K562 (cell line): ENCODE data around the gene GATAD2B. TPM values are rescaled to one million over a fixed set of nuclear protein-coding genes. Genes with fewer than 3 reads are reported as not detected.

Experiments used
- BDP1 ChIP-seq: IDR thresholded peaks from 3 replicates; pipeline ENCODE4 v1.6.1; 2011; ENCODE audit not compliant: insufficient read length, insufficient read depth
- CEBPB ChIP-seq: fragments of 450-650 bp; IDR thresholded peaks from 2 replicates; pipeline ENCODE4 v1.6.1; 2016; ENCODE audit warnings: missing genetic modification characterization, missing compliant biosample characterization
- CREB3 ChIP-seq: fragments of 450-650 bp; conservative IDR thresholded peaks from 2 replicates; pipeline ENCODE4 v1.6.1; 2016; ENCODE audit warnings: missing genetic modification characterization, low read depth, mild to moderate bottlenecking, missing compliant biosample characterization, moderate library complexity
- CXXC5 ChIP-seq: fragments of 250-450 bp; sonication (Bioruptor Pico); IDR thresholded peaks from 2 replicates; pipeline ENCODE4 v1.8.0; 2022; ENCODE audit warnings: inconsistent platforms, mild to moderate bottlenecking, moderate library complexity
- E2F6 ChIP-seq, 2 experiments: IDR thresholded peaks; 2 replicates each; pipeline ENCODE4 v1.6.1; 2011; ENCODE audit warnings: borderline replicate concordance in 1 of 2, control low read depth in 1 of 2, low read depth in 1 of 2, low read length in 1 of 2, mild to moderate bottlenecking in 1 of 2, mixed read lengths in 1 of 2, moderate library complexity in 1 of 2; ENCODE audit not compliant: insufficient read depth in 1 of 2, insufficient read length in 1 of 2, poor library complexity in 1 of 2, severe bottlenecking in 1 of 2; ENCODE audit errors: extremely low read depth in 1 of 2
- ELF2 ChIP-seq: fragments of 250-450 bp; sonication (Bioruptor Pico); IDR thresholded peaks from 2 replicates; pipeline ENCODE4 v1.5.0; 2021; ENCODE audit warnings: mild to moderate bottlenecking
- ESRRB ChIP-seq: fragments of 250-450 bp; sonication (Bioruptor Pico); IDR thresholded peaks from 2 replicates; pipeline ENCODE4 v1.5.0; 2020; ENCODE audit warnings: mild to moderate bottlenecking, moderate library complexity, borderline replicate concordance
- HINFP ChIP-seq: fragments of 450-650 bp; conservative IDR thresholded peaks from 2 replicates; pipeline ENCODE4 v1.6.1; 2016; ENCODE audit warnings: missing genetic modification characterization, low read depth, mild to moderate bottlenecking, control low read depth, missing compliant biosample characterization
- JUNB ChIP-seq: fragments of 450-650 bp; formaldehyde crosslinking; conservative IDR thresholded peaks from 2 replicates; pipeline ENCODE4 v1.4.0; 2020; ENCODE audit warnings: mild to moderate bottlenecking
- MAZ ChIP-seq, 2 experiments: fragments of 450-650 bp in 1 of 2; sonication (generic) in 1 of 2; formaldehyde crosslinking; IDR thresholded peaks in 1 of 2; conservative IDR thresholded peaks in 1 of 2; 2 replicates each; pipeline versions ENCODE4 v1.4.0 to v1.5.0; 2020; ENCODE audit warnings: mild to moderate bottlenecking in 1 of 2, missing genetic modification reagents in 1 of 2
- MLLT1 ChIP-seq, 2 experiments: fragments of 450-650 bp; IDR thresholded peaks; 2 replicates each; pipeline ENCODE4 v1.6.1; 2016
- PHF8 ChIP-seq: fragments of 200-600 bp; sonication (generic); IDR thresholded peaks from 2 replicates; pipeline ENCODE4 v1.6.1; 2012; ENCODE audit warnings: mixed run types, mild to moderate bottlenecking, inconsistent platforms, low read length, moderate library complexity, borderline replicate concordance
- POLR2AphosphoS2 ChIP-seq: IDR thresholded peaks from 2 replicates; pipeline ENCODE4 v1.6.1; 2012; ENCODE audit warnings: low read length, improper control_type of control experiment
- POLR3G ChIP-seq: IDR thresholded peaks from 2 replicates; pipeline ENCODE4 v1.6.1; 2011; ENCODE audit not compliant: insufficient read length, insufficient replicate concordance; ENCODE audit errors: extremely low read depth
- SUPT5H ChIP-seq: fragments of 450-650 bp; IDR thresholded peaks from 2 replicates; pipeline ENCODE4 v1.6.1; 2016
- TBP ChIP-seq: optimal IDR thresholded peaks from 2 replicates; pipeline ENCODE3; 2011; ENCODE audit warnings: low read depth, low read length, improper control_type of control experiment
- ZNF217 ChIP-seq: sonication (generic); formaldehyde crosslinking; IDR thresholded peaks from 2 replicates; pipeline ENCODE4 v1.8.0; 2022; ENCODE audit warnings: mild to moderate bottlenecking, missing genetic modification reagents
- ZNF561 ChIP-seq: fragments of 450-650 bp; formaldehyde crosslinking; conservative IDR thresholded peaks from 2 replicates; pipeline ENCODE4 v1.4.0; 2020; ENCODE audit warnings: mild to moderate bottlenecking, moderate library complexity
- ZNF639 ChIP-seq, 2 experiments: fragments of 200-800 bp in 1 of 2; sonication (Bioruptor generic) in 1 of 2; sonication (generic) in 1 of 2; formaldehyde crosslinking in 1 of 2; IDR thresholded peaks in 1 of 2; conservative IDR thresholded peaks in 1 of 2; 2 replicates each; pipeline versions ENCODE4 v1.5.0 to v1.6.1; 2016 to 2020; ENCODE audit warnings: missing compliant biosample characterization in 1 of 2, missing genetic modification characterization in 1 of 2, missing genetic modification reagents in 1 of 2
- polyA plus RNA-seq, 8 experiments: library from polyadenylated mRNA; depleted of rRNA in 4 of 8; stranded (reverse) in 5 of 8; unstranded in 3 of 8; fragments of >200 nt; fragmentation: Nextera tagmentation in 2 of 8; fragmentation: Illumina TruSeq in 1 of 8; extraction: Ambion mirVana in 2 of 8; extraction: Trizol in 1 of 8; gene quantifications; 2 replicates each; pipeline versions ENCODE4 v1.2.1 to v1.2.3, GENCODE V29; 2011 to 2014; ENCODE audit warnings: inconsistent platforms in 1 of 8, missing spikeins in 1 of 8
- total RNA-seq, 7 experiments: library from RNA; depleted of rRNA in 6 of 7; stranded (reverse); fragments of >200 nt in 6 of 7; fragmentation: Illumina TruSeq in 2 of 7; extraction: Trizol in 2 of 7; gene quantifications; 2 replicates each; pipeline versions ENCODE4 v1.2.1 to v1.2.3, GENCODE V29; 2011 to 2021; ENCODE audit warnings: low replicate concordance in 1 of 7

GATAD2B gene
- total and polyA plus RNA-seq, 9 of the 15 experiments (the other 6 are each of a cell fraction or from before 2014, with no cell fraction given) = 1.5 to 40.2 (median 4.9) TPM

- peak; percentile 51 to 74 for TF ChIP-seq E2F6 (IDR thresholded peaks at IDR 0.05; ENCODE audit: borderline replicate concordance in 1 of 2, extremely low read depth in 1 of 2, insufficient read depth in 1 of 2, insufficient read length in 1 of 2, low read depth in 1 of 2, low read length in 1 of 2, poor library complexity in 1 of 2, severe bottlenecking in 1 of 2)
- TF ChIP-seq ESRRB (CRISPR knock-in tag) = no peak
- 0 out of 2 replicates have a peak, but pooled peaks have one; percentile 13 for TF ChIP-seq CEBPB (tag)
- TF ChIP-seq CXXC5 (CRISPR knock-in tag) = peak; percentile 92
- TF ChIP-seq HINFP = no peak
- TF ChIP-seq TBP = peak; percentile 62
- TF ChIP-seq POLR3G = no peak
- TF ChIP-seq PHF8 = peak; percentile 95
- no peak for TF ChIP-seq MLLT1 (IDR thresholded peaks at IDR 0.05)
- no peak for TF ChIP-seq CREB3 (tag)
- no peak for TF ChIP-seq ZNF217 (CRISPR knock-in tag)
- no peak for TF ChIP-seq BDP1
- peak in 1 of 2 experiments; percentile 82; a peak in 2 of 4 replicates for TF ChIP-seq ZNF639 (CRISPR knock-in tag; conservative IDR thresholded peaks at IDR 0.05 in 1 of 2, IDR thresholded peaks at IDR 0.05 in 1 of 2)
- TF ChIP-seq JUNB (CRISPR knock-in tag) = no peak
- peak; percentile 85 to 94 for TF ChIP-seq MAZ (CRISPR knock-in tag; conservative IDR thresholded peaks at IDR 0.05 in 1 of 2, IDR thresholded peaks at IDR 0.05 in 1 of 2)
- peak; percentile 99 for TF ChIP-seq SUPT5H
- TF ChIP-seq ELF2 = no peak
- no peak for TF ChIP-seq ZNF561
- peak; percentile 83; the same call in 1 of the 2 replicates for TF ChIP-seq POLR2AphosphoS2
These were observed 139.3 kb downstream of the GATAD2B start (continued) for GRCh38 chr1:153783233-153784190.
